Thoracic aorta (tissue), 2 donors: Measurements from ENCODE around the gene GNB3. TPM values are rescaled to one million over a fixed set of nuclear protein-coding genes. Genes with fewer than 3 reads are reported as not detected.
"Not testable (repeated sequence)": the region's sequence is repeated elsewhere in the genome, so short reads cannot be mapped to it uniquely, and the experiment has no call there.

Experiments used
- ATAC-seq: fragments of 150-250 bp; one replicate; pipeline ENCODE4 v1.8.0; 2017; ENCODE audit warnings: low read depth; ENCODE audit not compliant: insufficient number of reproducible peaks, low FRiP score
- DNase-seq: peaks from one replicate; pipeline ENCODE4 v3.0.0-alpha.2; 2020; ENCODE audit warnings: low spot score
- H3K27ac ChIP-seq, 2 donors: fragments of 200-600 bp; sonication (generic); 1 replicate in 1 of 2; 2 replicates in 1 of 2; pipeline ENCODE4 v1.5.1; 2016; ENCODE audit warnings: mild to moderate bottlenecking in 2 of 2, moderate library complexity in 2 of 2
- H3K27me3 ChIP-seq: fragments of 200-600 bp; sonication (generic); replicated peaks from 2 replicates; pipeline ENCODE4 v1.6.0; 2016; ENCODE audit warnings: mild to moderate bottlenecking; ENCODE audit not compliant: insufficient read depth
- H3K36me3 ChIP-seq: fragments of 200-600 bp; sonication (generic); one replicate; pipeline ENCODE4 v1.5.1; 2016
- H3K4me1 ChIP-seq, 2 donors: fragments of 200-600 bp; sonication (generic); 1 replicate in 1 of 2; 2 replicates in 1 of 2; pipeline versions ENCODE4 v1.5.1 to v1.6.0; 2016; ENCODE audit warnings: low read depth in 2 of 2, mild to moderate bottlenecking in 1 of 2; ENCODE audit not compliant: control insufficient read depth in 1 of 2
- H3K4me3 ChIP-seq: fragments of 200-600 bp; sonication (generic); 2 replicates; pipeline ENCODE4 v1.5.1; 2016; ENCODE audit warnings: mild to moderate bottlenecking
- H3K9me3 ChIP-seq: fragments of 200-600 bp; sonication (generic); 2 replicates; pipeline ENCODE4 v1.5.1; 2016
- CTCF ChIP-seq: fragments of 200-600 bp; sonication (generic); IDR thresholded peaks from one replicate; pipeline ENCODE4 v1.5.1; 2019; ENCODE audit warnings: antibody characterized with exemption
- total RNA-seq, 2 donors: library from RNA; depleted of rRNA; stranded (reverse); fragments of >200 nt; gene quantifications; one replicate each; pipeline versions ENCODE4 v1.1.0 to v1.2.3, GENCODE V29; 2016

GNB3 gene
- total RNA-seq, 2 donors from 2014 or later, result 9.3 to 16.6 TPM

DNA sequence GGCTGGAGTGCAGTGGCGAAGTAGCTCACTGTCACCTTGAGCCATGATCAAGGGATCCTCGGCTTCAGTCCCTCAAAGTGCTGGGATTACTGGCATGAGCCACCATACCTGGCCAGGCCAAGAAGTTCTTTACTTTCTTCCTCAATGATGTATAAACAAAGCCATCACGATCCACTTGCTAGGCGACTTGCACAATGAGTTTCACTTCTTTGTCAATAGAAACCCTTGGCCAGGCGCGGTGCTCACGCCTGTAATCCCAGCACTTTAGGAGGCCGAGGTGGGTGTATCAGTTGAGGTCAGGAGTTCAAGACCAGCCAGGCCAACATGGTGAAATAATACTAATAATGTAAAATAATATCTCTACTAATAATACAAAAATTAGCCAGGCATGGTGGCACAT, 46.7 kb downstream of the GNB3 start:
- H3K4me3 ChIP-seq, result no peak overlapping the region
- DNase-seq (no peak), ATAC-seq (no peak)
- H3K9me3 ChIP-seq, result no peaks in the 10 kb centered on the region
- no peaks in the 10 kb centered on the region for H3K27me3 ChIP-seq
- no peak for TF ChIP-seq CTCF
- H3K27ac ChIP-seq, result no peak overlapping the region
- peaks cover 13% of the 10 kb centered on the region for H3K36me3 ChIP-seq
- H3K4me1 ChIP-seq, result peaks cover 4 to 17% of the 10 kb centered on the region in 2 donors

DNA sequence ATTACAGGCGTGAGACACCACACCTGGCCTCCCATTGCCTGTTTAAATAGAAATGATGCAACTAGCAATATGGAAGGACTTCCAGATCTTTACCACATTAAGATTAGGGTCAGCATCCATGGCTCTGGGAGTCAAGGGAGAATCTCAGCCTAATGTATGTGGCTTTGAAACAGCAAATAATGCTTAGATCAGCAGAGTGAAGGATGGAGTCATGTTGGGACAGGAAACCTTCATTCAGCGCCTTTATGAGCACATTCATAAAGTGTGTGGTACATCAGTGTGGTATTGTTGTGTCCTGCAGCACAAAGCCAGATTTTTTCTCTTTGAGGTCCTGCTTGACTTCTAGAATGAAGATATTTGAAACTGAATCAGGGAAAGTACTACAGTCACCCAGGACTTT, 47.6 kb downstream of the GNB3 start:
- no peak for TF ChIP-seq CTCF
- Histone ChIP-seq H3K36me3 (peaks cover 13% of the 10 kb centered on the region), H3K27ac (no peak overlapping the region), H3K27me3 (no peaks in the 10 kb centered on the region), H3K4me1 (peaks cover 4 to 17% of the 10 kb centered on the region in 2 donors), H3K4me3 (no peak overlapping the region), H3K9me3 (no peaks in the 10 kb centered on the region)
- ATAC-seq (no peak), DNase-seq (no peak)

GRCh38 chr12:6888794-6889193, 48.1 kb downstream of the GNB3 start:
- H3K9me3 ChIP-seq, H3K27me3 ChIP-seq, H3K27ac ChIP-seq, H3K36me3 ChIP-seq, ATAC-seq, H3K4me3 ChIP-seq, DNase-seq: not testable (repeated sequence)
- H3K4me1 ChIP-seq, result peaks cover 4 to 17% of the 10 kb centered on the region in 2 donors

- ATAC-seq, H3K4me3 ChIP-seq, H3K36me3 ChIP-seq, H3K9me3 ChIP-seq, H3K27me3 ChIP-seq, DNase-seq: not testable (repeated sequence)
- Histone ChIP-seq H3K4me1 (peaks cover 4 to 17% of the 10 kb centered on the region in 2 donors), H3K27ac (peak overlapping the region; percentile 81 to 93)
Observed at GRCh38 chr12:6889775-6890573, 49.2 kb downstream of the GNB3 start.

DNA sequence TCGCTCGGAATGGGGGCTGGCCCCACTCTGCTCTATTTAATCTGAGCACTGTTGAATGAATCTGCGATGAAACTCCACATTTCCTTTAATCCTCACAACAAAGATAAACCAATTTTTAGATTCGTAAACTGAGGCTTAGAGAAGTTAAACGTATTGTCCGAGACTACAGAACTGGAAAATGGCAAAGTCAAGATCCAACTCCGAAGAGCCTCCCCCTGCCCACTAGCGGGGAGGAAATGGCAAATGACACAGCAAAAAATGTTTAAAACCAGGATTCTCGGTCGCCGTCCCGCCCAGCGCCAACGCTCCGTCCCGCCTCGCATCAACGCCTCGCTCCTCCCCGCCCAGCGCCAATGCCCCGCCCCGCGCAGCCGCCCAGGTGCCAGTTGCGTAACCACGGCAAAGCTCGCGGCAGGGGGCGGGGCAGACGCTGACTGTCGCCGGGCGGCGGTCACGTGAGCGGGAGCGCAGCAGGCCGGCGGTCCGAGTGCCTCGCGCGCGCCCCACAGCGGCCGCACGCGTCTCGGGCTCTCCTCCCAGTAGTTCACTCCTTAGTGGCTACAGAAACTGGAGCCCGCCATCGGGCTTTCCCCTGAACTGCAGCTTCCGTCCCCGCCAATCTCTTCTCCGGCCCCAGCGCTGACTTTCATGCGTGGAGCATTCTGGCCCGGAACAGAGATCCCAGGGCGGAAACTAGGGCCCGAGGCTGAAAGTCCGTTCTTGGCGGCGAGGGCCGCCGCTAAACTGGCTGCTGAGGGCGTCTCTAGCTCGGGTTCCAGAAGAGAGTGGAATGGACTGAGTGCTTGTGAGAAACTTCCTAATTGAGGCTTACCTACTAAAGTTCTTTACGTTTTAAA, 50.3 kb downstream of the GNB3 start:
- H3K36me3 ChIP-seq, result no peaks in the 10 kb centered on the region
- ATAC-seq, result peak; percentile 95

More for the DNA sequence above, 50.3 kb downstream of the GNB3 start:
- TF ChIP-seq CTCF, result peak; percentile 84
- Histone ChIP-seq H3K27ac (peak overlapping the region; percentile 90 to 93), H3K9me3 (no peaks in the 10 kb centered on the region), H3K27me3 (no peaks in the 10 kb centered on the region), H3K4me3 (peak overlapping the region; percentile 74), H3K4me1 (peaks cover 4 to 17% of the 10 kb centered on the region in 2 donors)
- DNase-seq, result peak; percentile 81
